ENCODE data around the gene COL24A1.

The COL24A1 gene

DNA sequence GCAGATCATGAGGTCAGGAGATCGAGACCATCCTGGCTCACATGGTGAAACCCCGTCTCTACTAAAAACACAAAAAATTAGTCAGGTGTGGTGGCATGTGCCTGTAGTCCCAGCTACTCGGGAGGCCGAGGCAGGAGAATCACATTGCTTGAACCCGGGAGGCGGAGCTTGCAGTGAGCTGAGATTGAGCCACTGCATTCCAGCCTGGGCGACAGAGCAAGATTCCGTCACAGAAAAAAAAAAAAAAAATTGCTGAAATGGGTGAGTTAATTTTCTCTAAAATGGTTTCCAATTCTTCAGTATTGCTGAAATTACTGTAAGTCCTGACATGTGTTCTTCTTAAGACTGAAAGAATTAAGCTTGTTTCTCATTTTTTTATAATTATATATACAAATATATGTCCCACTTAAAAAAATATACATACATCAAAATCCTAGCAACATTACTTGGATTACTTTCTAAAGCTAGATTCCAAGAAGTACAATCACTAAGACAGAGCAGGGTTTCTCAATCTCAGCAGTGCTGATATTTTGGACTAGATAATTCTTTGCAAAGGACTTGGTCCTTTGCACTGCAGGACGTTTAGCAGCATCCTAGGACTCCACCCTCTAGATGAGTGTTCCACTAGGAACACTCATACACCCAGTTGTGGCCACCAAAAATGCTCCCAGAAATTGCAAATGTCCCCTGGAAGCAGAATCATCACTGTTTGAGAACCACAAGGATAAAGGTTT, 473.1 kb downstream of the COL24A1 start:
- no peak for FAIRE-seq
- no peak for DNase-seq (ENCODE audit: insufficient read length, low spot score)

DNA sequence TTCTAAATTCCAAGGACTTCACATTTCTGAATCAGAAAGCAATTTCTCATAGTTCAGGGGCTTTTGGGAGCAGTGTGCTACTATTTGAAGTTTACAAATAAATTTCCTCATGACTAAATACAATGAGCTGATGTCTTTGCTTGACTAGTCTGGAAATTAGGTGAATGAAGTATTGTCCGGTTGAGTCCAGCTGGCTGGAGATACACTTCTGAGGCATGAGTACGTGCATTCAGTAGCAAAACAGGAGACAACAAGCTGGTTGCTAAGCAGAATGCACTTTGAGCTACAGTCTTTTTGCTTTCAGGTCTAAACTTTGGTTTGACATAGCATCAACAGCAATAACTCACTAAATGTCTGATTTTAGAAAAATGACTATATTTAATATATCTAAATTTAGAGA, 475.5 kb downstream of the COL24A1 start:
- TF ChIP-seq POLR2A (IDR thresholded peaks at IDR 0.05; ENCODE audit: low read depth, low read length): no peak
- FAIRE-seq: peak; percentile 72
- peak; percentile 9 for DNase-seq (ENCODE audit: insufficient read length, low spot score)

More for the DNA sequence above, 473.1 kb downstream of the COL24A1 start:
- TF ChIP-seq POLR2A (IDR thresholded peaks at IDR 0.05; ENCODE audit: low read depth, low read length): no peak
